ENCODE results near the gene SH3GL2. TPM values are rescaled to one million over a fixed set of nuclear protein-coding genes. Genes with fewer than 3 reads are reported as not detected.

SH3GL2 gene
- polyA plus RNA-seq, 3 donors, result not detected

- TF ChIP-seq CTCF (IDR thresholded peaks at IDR 0.05), result no peak
- Histone ChIP-seq H3K9ac (ENCODE audit: insufficient read depth, low read length, poor library complexity, severe bottlenecking) (no peak overlapping the region), H4K20me1 (ENCODE audit: insufficient read depth, low read length) (no peaks in the 10 kb centered on the region), H3K27ac (ENCODE audit: low read depth in 1 of 2, low read length in 2 of 2) (no peak overlapping the region), H3K79me2 (ENCODE audit: insufficient read depth, low read length) (no peaks in the 10 kb centered on the region), H3K4me1 (ENCODE audit: control insufficient read depth in 1 of 2, insufficient read depth in 2 of 2, low read length in 2 of 2) (no peaks in the 10 kb centered on the region), H3K27me3 (ENCODE audit: control insufficient read depth in 2 of 2, insufficient read depth in 2 of 2, low read length in 2 of 2) (no peaks in the 10 kb centered on the region), H3K36me3 (replicated peaks in 1 of 2; ENCODE audit: control insufficient read depth in 1 of 2, insufficient read depth in 2 of 2, low read length in 2 of 2) (no peaks in the 10 kb centered on the region), H2AFZ (ENCODE audit: insufficient read depth, low read depth, low read length, poor library complexity, severe bottlenecking) (no peak overlapping the region), H3K4me2 (replicated peaks; ENCODE audit: extremely low read depth, low read length, poor library complexity, severe bottlenecking) (no peak overlapping the region), H3K4me3 (replicated peaks in 1 of 3; ENCODE audit: low read depth in 2 of 3, low read length in 3 of 3) (no peak overlapping the region), H3K9me3 (replicated peaks in 1 of 2; ENCODE audit: control insufficient read depth in 1 of 2, insufficient read depth in 1 of 2, low read length in 2 of 2) (no peaks in the 10 kb centered on the region)
- H3K9me3 Mint-ChIP-seq, result no peaks in the 10 kb centered on the region
- no peaks in the 10 kb centered on the region for H3K4me1 Mint-ChIP-seq
- H3K36me3 Mint-ChIP-seq, result no peaks in the 10 kb centered on the region
- WGBS (ENCODE audit: insufficient coverage), result 94% methylated on average over 2 of the region's 4 CpGs
- H3K27me3 Mint-ChIP-seq (ENCODE audit: low read depth in 3 of 3), result peaks cover 0 to 4% (median 0%) of the 10 kb centered on the region in 3 donors
- no peak overlapping the region for H3K27ac Mint-ChIP-seq
- H3K4me3 Mint-ChIP-seq, result no peak overlapping the region
- no peak for DNase-seq
- intact Hi-C loops (cut with micrococcal nuclease), result no loop called here
These were observed 36.0 kb downstream of the SH3GL2 start for GRCh38 chr9:17614903-17615302.

- no peak overlapping the region for H3K4me3 ChIP-seq (replicated peaks in 1 of 3; ENCODE audit: low read depth in 2 of 3, low read length in 3 of 3)
- H3K4me3 Mint-ChIP-seq, result no peak overlapping the region
- H3K4me1 Mint-ChIP-seq, result no peaks in the 10 kb centered on the region
- no peak for DNase-seq
- H2AFZ ChIP-seq (ENCODE audit: insufficient read depth, low read depth, low read length, poor library complexity, severe bottlenecking), result no peak overlapping the region
- H3K4me2 ChIP-seq (replicated peaks; ENCODE audit: extremely low read depth, low read length, poor library complexity, severe bottlenecking), result no peak overlapping the region
- TF ChIP-seq CTCF (IDR thresholded peaks at IDR 0.05), result no peak
- H3K79me2 ChIP-seq (ENCODE audit: insufficient read depth, low read length), result no peaks in the 10 kb centered on the region
- no CpG with 5 or more reads among the region's 4 CpGs for WGBS (ENCODE audit: insufficient coverage)
- H3K27ac ChIP-seq (ENCODE audit: low read depth in 1 of 2, low read length in 2 of 2), result no peak overlapping the region
- H3K9ac ChIP-seq (ENCODE audit: insufficient read depth, low read length, poor library complexity, severe bottlenecking), result no peak overlapping the region
- peaks cover 0 to 4% (median 2%) of the 10 kb centered on the region in 7 donors for H3K9me3 Mint-ChIP-seq
- intact Hi-C loops (cut with micrococcal nuclease), result no loop called here
- no peak overlapping the region for H3K27ac Mint-ChIP-seq
- H4K20me1 ChIP-seq (ENCODE audit: insufficient read depth, low read length), result no peaks in the 10 kb centered on the region
- no peaks in the 10 kb centered on the region for H3K9me3 ChIP-seq (replicated peaks in 1 of 2; ENCODE audit: control insufficient read depth in 1 of 2, insufficient read depth in 1 of 2, low read length in 2 of 2)
- H3K36me3 ChIP-seq (replicated peaks in 1 of 2; ENCODE audit: control insufficient read depth in 1 of 2, insufficient read depth in 2 of 2, low read length in 2 of 2), result no peaks in the 10 kb centered on the region
- H3K4me1 ChIP-seq (ENCODE audit: control insufficient read depth in 1 of 2, insufficient read depth in 2 of 2, low read length in 2 of 2), result no peaks in the 10 kb centered on the region
- H3K36me3 Mint-ChIP-seq, result no peaks in the 10 kb centered on the region
- H3K27me3 ChIP-seq (ENCODE audit: control insufficient read depth in 2 of 2, insufficient read depth in 2 of 2, low read length in 2 of 2), result no peaks in the 10 kb centered on the region
- H3K27me3 Mint-ChIP-seq (ENCODE audit: low read depth in 3 of 3), result peaks cover 0 to 2% (median 1%) of the 10 kb centered on the region in 3 donors
These were observed 43.3 kb downstream of the SH3GL2 start for GRCh38 chr9:17622141-17622540.
